Measurements from ENCODE around the gene HUS1. TPM values are rescaled to one million over a fixed set of nuclear protein-coding genes. Genes with fewer than 3 reads are reported as not detected.

The HUS1 gene
- total and polyA plus RNA-seq, 2 of the 8 experiments (the other 6 are each of a cell fraction or from before 2014, with no cell fraction given) = 15.0 to 33.0 TPM

DNA sequence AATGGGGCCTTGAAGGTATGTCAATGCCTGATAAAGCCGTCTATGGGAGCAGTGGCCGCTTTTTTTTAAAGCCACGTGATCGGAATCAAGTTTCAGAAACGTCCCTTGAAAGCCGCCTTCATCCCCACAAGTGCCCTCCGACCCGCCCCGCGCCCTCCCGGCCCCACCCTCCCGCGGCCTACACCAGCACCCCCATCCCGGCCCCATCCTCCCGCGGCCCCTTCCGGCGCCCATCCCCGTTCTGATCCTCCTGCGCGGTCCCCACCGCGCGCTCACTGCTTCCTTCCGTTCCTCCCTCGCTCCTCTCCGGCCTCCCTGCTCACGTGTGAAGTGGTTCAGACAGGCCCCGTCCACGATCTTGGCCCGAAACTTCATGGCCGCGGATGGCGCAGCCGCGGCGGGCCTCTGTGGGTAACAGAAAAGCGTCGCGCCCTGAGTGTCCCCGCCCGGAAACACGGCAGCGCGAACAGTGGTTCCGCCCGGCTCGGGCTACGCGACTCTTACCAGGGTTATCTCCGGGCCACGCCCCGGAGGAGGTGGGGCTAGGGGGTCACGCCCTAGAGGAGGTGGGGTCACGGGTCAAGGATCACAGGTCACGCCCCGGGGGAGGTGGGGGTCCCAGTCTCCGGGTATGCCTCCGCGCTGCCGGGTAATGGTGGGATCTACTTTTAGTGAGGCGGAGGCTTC, at the start of gene HUS1 (continued):
- TF ChIP-seq RAD21 (IDR thresholded peaks at IDR 0.05 in 1 of 2, conservative IDR thresholded peaks at IDR 0.05 in 1 of 2; ENCODE audit: low read depth in 2 of 2, low read length in 2 of 2) = peak in 1 of 2 experiments; percentile 3; a peak in 1 of 4 replicates
- TF ChIP-seq CTBP2 (IDR thresholded peaks at IDR 0.05; ENCODE audit: borderline replicate concordance, insufficient read depth, insufficient read length, low read length) = peak; percentile 90
- TF ChIP-seq CTCF (IDR thresholded peaks at IDR 0.05; ENCODE audit: control extremely low read depth in 1 of 3, insufficient read depth in 1 of 3, low read depth in 1 of 3, low read length in 3 of 3) = no peak
- peak; percentile 35; the same call in 1 of the 2 replicates for TF ChIP-seq JUND (IDR thresholded peaks at IDR 0.05; ENCODE audit: low read length)
- TF ChIP-seq BRCA1 (IDR thresholded peaks at IDR 0.05; ENCODE audit: low read depth, low read length) = no peak; the same call in 1 of the 2 replicates
- TF ChIP-seq USF2 (IDR thresholded peaks at IDR 0.05; ENCODE audit: low read length) = peak; percentile 70
- peak; percentile 72 for TF ChIP-seq MAX (IDR thresholded peaks at IDR 0.05)
- TF ChIP-seq HDAC2 (IDR thresholded peaks at IDR 0.05; ENCODE audit: borderline replicate concordance in 1 of 2, low read depth in 2 of 2, low read length in 2 of 2) = peak; percentile 97 to 98; a peak in 3 of 4 replicates
- peak; percentile 95 for TF ChIP-seq TBP (IDR thresholded peaks at IDR 0.05; ENCODE audit: low read depth, low read length)
- peak; percentile 87 for TF ChIP-seq SP1 (IDR thresholded peaks at IDR 0.05; ENCODE audit: low read depth, low read length)
- 0 out of 4 replicates have a peak, but pooled peaks have one; percentile 65 to 67 for TF ChIP-seq SIN3A (conservative IDR thresholded peaks at IDR 0.05 in 1 of 2, IDR thresholded peaks at IDR 0.05 in 1 of 2; ENCODE audit: low read depth in 1 of 2, low read length in 2 of 2)
- peak; percentile 81 for TF ChIP-seq SP4 (IDR thresholded peaks at IDR 0.05; ENCODE audit: low read length)
- TF ChIP-seq SRF (IDR thresholded peaks at IDR 0.05; ENCODE audit: low read depth, low read length) = peak; percentile 54; the same call in 1 of the 2 replicates
- TF ChIP-seq BCL11A (IDR thresholded peaks at IDR 0.05; ENCODE audit: low read depth in 2 of 2, low read length in 2 of 2) = no peak
